Osteoblast (primary cell): Measurements from ENCODE around the gene SSR1. TPM values are rescaled to one million over a fixed set of nuclear protein-coding genes. Genes with fewer than 3 reads are reported as not detected.

Source experiments
- DNase-seq: peaks from one replicate; pipeline ENCODE4 v3.0.0; 2011; ENCODE audit warnings: low spot score, mixed read lengths; ENCODE audit not compliant: insufficient read length; ENCODE audit errors: missing footprints
- H2AFZ ChIP-seq: 2 replicates; pipeline ENCODE4 v1.6.0; 2011; ENCODE audit warnings: mild to moderate bottlenecking, low read length
- H3K27ac ChIP-seq: 2 replicates; pipeline ENCODE4 v1.5.1; 2011; ENCODE audit warnings: mild to moderate bottlenecking, low read depth, low read length, moderate library complexity
- H3K27me3 ChIP-seq: 2 replicates; pipeline ENCODE4 v1.6.0; 2012; ENCODE audit warnings: mild to moderate bottlenecking, control low read depth, inconsistent platforms, low read length, moderate library complexity; ENCODE audit not compliant: insufficient read depth
- H3K36me3 ChIP-seq: 2 replicates; pipeline ENCODE4 v1.5.1; 2011; ENCODE audit warnings: mild to moderate bottlenecking, low read length, control low read depth, moderate library complexity; ENCODE audit not compliant: insufficient read depth
- H3K4me1 ChIP-seq: 2 replicates; pipeline ENCODE4 v1.5.1; 2011; ENCODE audit warnings: mild to moderate bottlenecking, low read length, control low read depth, moderate library complexity; ENCODE audit not compliant: insufficient read depth
- H3K4me2 ChIP-seq: 2 replicates; pipeline ENCODE4 v1.6.0; 2011; ENCODE audit warnings: mild to moderate bottlenecking, low read length; ENCODE audit not compliant: insufficient read depth
- H3K4me3 ChIP-seq: fragments of 200-600 bp; sonication (generic); 3 replicates; pipeline ENCODE4 v1.5.1; 2012; ENCODE audit warnings: mild to moderate bottlenecking, low read length, inconsistent platforms; ENCODE audit not compliant: insufficient read depth
- H3K79me2 ChIP-seq: 2 replicates; pipeline ENCODE4 v1.6.0; 2012; ENCODE audit warnings: mild to moderate bottlenecking, low read length, control low read depth, inconsistent platforms; ENCODE audit not compliant: insufficient read depth
- H3K9me3 ChIP-seq: 2 replicates; pipeline ENCODE4 v1.5.1; 2011; ENCODE audit warnings: low read depth, low read length, control low read depth
- H4K20me1 ChIP-seq: 2 replicates; pipeline ENCODE4 v1.6.0; 2012; ENCODE audit warnings: mild to moderate bottlenecking, low read length, control low read depth; ENCODE audit not compliant: insufficient read depth
- CTCF ChIP-seq: IDR thresholded peaks from 2 replicates; pipeline ENCODE4 v1.5.1; 2011; ENCODE audit warnings: mild to moderate bottlenecking, low read depth, low read length, moderate library complexity; ENCODE audit errors: extremely low read depth
- total RNA-seq: library from RNA; depleted of rRNA; stranded (reverse); fragments of >200 nt; gene quantifications from 2 replicates; pipeline ENCODE4 v1.2.3, GENCODE V29; 2012

The SSR1 gene
- total RNA-seq, 1 donor, result 89.4 TPM

DNA sequence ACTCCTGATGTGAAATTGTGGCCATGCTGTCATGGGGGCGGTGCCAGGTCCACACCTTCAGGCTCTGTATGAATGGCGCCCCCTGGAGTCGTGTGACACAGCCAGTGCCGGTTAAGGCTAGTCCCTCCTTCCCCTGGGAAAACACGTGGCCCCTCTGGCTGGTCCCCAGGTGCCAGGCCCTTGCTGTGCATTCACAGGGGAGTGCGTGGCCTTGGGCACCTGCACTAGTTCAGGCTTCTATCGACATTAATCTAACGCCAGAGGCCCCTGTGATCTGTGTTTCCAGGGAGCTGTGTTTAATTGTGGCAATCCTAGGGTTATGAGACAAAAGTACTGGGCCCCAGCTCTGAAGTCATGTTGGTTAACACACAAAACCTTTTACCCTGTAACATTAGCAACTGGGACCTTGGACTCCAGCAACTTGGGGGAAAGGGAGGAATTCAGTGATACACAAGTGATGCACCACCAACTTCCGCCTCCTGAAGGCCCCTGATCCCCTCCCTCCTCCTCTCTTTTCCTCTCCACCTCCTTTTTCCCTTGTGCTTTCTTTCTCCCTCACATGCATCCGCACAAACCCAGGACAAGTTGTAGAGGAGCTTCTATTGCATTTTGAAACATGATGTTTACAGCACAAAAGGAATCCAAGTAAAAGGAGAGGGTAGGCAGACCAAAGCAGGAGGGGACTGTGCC is 74.0 kb downstream of the SSR1 start:
- no peak for DNase-seq
- no peaks in the 10 kb centered on the region for H3K9me3 ChIP-seq
- peaks cover 62% of the 10 kb centered on the region for H3K79me2 ChIP-seq

DNA sequence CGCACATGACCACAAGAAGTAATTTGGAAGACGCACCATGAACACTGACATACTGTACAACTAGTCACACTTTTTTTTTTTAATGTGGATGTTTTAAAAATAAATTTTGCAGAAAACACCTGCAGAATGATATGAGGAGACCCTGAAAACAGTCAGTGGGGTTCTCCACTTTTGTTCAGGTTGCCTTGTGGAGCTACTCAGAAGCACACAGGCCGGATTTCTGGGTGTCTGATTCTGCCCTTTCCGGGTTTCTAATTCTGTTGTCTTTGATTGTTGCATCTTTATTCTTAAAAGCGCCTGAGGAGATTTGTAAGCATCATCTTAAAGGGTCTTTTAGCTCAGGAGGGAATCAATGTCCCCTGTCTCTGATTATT is 74.5 kb downstream of the SSR1 start:
- TF ChIP-seq CTCF, result no peak
- no peak overlapping the region for H3K27ac ChIP-seq
- H3K36me3 ChIP-seq, result peaks cover 37% of the 10 kb centered on the region
- H3K27me3 ChIP-seq, result no peaks in the 10 kb centered on the region
- peaks cover 67% of the 10 kb centered on the region for H3K79me2 ChIP-seq
- no peaks in the 10 kb centered on the region for H3K9me3 ChIP-seq
- H2AFZ ChIP-seq, result no peak overlapping the region
- H4K20me1 ChIP-seq, result peaks cover 23% of the 10 kb centered on the region
- peaks cover 20% of the 10 kb centered on the region for H3K4me1 ChIP-seq
- no peak overlapping the region for H3K4me3 ChIP-seq
- no peak overlapping the region for H3K4me2 ChIP-seq
- DNase-seq, result no peak

More for the DNA sequence above, 74.0 kb downstream of the SSR1 start:
- Histone ChIP-seq H3K36me3 (peaks cover 36% of the 10 kb centered on the region), H2AFZ (no peak overlapping the region), H3K4me1 (peaks cover 21% of the 10 kb centered on the region), H3K4me2 (no peak overlapping the region), H3K4me3 (no peak overlapping the region), H3K27me3 (no peaks in the 10 kb centered on the region), H4K20me1 (peaks cover 23% of the 10 kb centered on the region), H3K27ac (no peak overlapping the region)
- peak; percentile 63 for TF ChIP-seq CTCF

- Histone ChIP-seq H3K79me2 (peaks cover 66% of the 10 kb centered on the region), H2AFZ (no peak overlapping the region), H3K27ac (no peak overlapping the region), H3K4me3 (no peak overlapping the region), H3K9me3 (no peaks in the 10 kb centered on the region), H3K27me3 (no peaks in the 10 kb centered on the region), H3K4me1 (peaks cover 12% of the 10 kb centered on the region), H3K36me3 (peaks cover 38% of the 10 kb centered on the region), H4K20me1 (peaks cover 23% of the 10 kb centered on the region), H3K4me2 (no peak overlapping the region)
- TF ChIP-seq CTCF, result no peak
- no peak for DNase-seq
Observed at GRCh38 chr6:7237653-7238188, 75.3 kb downstream of the SSR1 start.

DNA sequence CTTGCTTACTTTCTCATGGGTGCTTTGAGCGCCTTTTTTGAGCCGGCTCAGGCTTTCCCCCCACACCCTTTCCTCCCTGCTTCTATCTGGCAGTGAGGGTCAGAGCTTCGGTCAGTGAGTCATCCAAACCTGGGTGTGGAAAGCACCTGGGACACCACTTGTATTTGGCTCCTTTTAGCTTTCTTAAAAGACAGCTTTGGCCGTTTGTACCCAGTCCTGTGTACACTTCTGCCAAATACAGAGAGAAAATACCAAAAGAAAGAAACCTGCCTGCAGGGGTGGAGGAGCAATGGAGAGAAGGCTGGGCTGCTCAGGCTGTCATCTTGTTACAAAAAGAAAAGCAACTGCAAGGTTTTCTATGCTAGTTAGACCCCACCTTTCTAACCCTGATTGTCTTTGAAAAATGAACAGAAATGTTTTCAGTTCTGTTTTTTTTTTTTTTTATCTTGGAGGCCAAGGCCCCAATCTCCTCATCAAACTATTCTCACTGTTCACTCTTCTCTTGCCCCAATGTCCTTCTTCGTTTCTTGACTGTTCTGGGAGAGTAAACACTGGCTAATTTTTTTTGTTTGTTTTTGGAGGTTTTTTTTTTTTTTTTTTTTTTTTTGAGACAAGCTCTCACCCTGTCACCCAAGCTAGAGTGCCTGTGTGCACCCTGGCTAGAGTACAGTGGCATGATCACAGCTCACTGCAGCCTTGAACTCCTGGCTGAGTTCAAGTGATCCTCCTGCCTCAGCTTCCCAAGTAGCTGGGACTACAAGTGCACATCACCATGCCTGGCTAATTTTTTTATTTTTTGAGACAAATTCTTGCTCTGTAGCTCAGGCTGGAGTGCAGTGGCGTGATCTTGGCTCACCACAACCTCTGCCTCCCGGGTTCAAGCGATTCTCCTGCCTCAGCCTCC is 76.4 kb downstream of the SSR1 start:
- peaks cover under 1% of the 10 kb centered on the region for H3K4me1 ChIP-seq
- H3K79me2 ChIP-seq, result peaks cover 73% of the 10 kb centered on the region
- H3K27ac ChIP-seq, result no peak overlapping the region
- DNase-seq, result no peak
- peaks cover 49% of the 10 kb centered on the region for H3K36me3 ChIP-seq
- no peak overlapping the region for H3K4me3 ChIP-seq
- H4K20me1 ChIP-seq, result peaks cover 23% of the 10 kb centered on the region
- H3K27me3 ChIP-seq, result no peaks in the 10 kb centered on the region
- H2AFZ ChIP-seq, result no peak overlapping the region
- TF ChIP-seq CTCF, result no peak
- H3K9me3 ChIP-seq, result no peaks in the 10 kb centered on the region
- no peak overlapping the region for H3K4me2 ChIP-seq
